ENCODE data around the gene AGBL2.
"Not testable (repeated sequence)": the region's sequence is repeated elsewhere in the genome, so short reads cannot be mapped to it uniquely, and the experiment has no call there.

Gene AGBL2, protein sequence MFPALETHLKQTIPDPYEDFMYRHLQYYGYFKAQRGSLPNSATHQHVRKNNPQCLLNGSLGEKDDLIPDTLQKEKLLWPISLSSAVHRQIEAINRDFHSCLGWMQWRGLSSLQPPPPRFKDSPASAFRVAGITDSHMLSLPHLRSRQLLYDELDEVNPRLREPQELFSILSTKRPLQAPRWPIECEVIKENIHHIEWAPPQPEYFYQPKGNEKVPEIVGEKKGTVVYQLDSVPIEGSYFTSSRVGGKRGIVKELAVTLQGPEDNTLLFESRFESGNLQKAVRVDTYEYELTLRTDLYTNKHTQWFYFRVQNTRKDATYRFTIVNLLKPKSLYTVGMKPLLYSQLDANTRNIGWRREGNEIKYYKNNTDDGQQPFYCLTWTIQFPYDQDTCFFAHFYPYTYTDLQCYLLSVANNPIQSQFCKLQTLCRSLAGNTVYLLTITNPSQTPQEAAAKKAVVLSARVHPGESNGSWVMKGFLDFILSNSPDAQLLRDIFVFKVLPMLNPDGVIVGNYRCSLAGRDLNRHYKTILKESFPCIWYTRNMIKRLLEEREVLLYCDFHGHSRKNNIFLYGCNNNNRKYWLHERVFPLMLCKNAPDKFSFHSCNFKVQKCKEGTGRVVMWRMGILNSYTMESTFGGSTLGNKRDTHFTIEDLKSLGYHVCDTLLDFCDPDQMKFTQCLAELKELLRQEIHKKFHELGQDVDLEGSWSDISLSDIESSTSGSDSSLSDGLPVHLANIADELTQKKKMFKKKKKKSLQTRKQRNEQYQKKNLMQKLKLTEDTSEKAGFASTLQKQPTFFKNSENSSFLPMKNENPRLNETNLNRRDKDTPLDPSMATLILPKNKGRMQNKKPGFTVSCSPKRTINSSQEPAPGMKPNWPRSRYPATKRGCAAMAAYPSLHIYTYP

DNA sequence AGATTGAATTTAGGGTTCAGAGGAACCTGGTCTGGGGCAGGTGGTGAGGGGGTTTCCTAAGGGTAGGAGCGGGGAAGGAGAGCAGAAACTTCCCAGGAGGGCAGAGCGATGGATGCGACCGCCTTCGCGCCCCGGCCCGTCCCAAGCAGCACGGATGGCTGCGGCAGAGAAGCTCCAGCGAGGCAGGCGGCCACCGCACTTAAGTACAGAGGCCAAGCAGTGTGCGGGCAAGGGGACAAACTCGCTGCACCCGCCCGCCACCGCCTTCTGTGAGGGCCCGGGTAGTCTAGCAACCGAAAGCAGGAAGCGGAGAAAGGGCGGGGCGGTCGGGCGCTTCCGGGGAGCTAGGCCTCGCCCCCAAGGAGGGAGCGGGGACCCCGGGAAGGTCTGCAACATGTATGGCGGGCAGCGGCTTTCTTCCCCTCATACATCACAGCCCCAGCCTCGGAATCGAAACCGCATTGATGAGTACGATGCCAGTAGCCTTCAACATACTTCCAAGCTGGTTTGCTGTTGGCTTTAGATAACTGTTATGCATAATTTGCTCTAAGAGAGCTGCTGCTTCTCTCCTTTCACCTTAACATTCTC, at the start of gene AGBL2:
Gene AGBL2, minus strand, starts transcription at position 288 of the 588 bp plus-strand sequence. CDS start 719 bp downstream, outside the sequence.
- H3K4me3 ChIP-seq (ENCODE audit: low read depth in 1 of 2, low read length in 2 of 2), result peak within 1 kb of the TSS; percentile 62 to 75
- H3K27me3 ChIP-seq (ENCODE audit: control insufficient read depth in 1 of 2, insufficient read depth in 2 of 2, low read length in 2 of 2), result no peaks in the 10 kb centered on the region
- H3K27ac ChIP-seq (ENCODE audit: low read depth, low read length), result peak within 1 kb of the TSS; percentile 60
- peak within 1 kb of the TSS; percentile 12 for H3K9ac ChIP-seq (ENCODE audit: low read length)
- no peaks in the 10 kb centered on the region for H3K9me3 ChIP-seq (ENCODE audit: low read length)
- H3K4me1 ChIP-seq (ENCODE audit: insufficient read depth, low read length), result peaks cover 6% of the 10 kb centered on the region
- peaks cover 32% of the 10 kb centered on the region for H3K36me3 ChIP-seq (ENCODE audit: insufficient read depth, low read length)

DNA sequence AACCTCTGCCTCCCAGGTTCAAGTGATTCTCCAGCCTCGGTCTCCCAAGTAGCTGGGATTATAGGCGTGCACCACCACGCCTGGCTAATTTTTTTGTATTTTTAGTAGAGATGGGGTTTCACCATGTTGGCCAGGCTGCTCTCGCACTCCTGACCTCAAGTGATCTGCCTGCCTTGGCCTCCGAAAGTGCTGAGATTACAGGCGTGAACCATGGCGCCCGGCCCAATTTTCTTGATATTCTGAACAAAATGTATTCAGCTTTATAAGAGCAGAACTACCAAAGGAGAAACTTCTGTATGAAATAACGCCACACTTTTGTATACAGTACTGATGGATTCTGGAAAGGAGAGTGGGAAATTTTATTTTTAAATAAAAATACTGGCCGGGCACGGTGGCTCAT, 44.1 kb upstream of the AGBL2 start:
- not testable (repeated sequence) for H3K27me3 ChIP-seq (ENCODE audit: control insufficient read depth in 1 of 2, insufficient read depth in 2 of 2, low read length in 2 of 2); H3K9ac ChIP-seq (ENCODE audit: low read length); H3K27ac ChIP-seq (ENCODE audit: low read depth, low read length); H3K4me1 ChIP-seq (ENCODE audit: insufficient read depth, low read length); H3K9me3 ChIP-seq (ENCODE audit: low read length); H3K4me3 ChIP-seq (ENCODE audit: low read depth in 1 of 2, low read length in 2 of 2)
- peaks cover 39% of the 10 kb centered on the region for H3K36me3 ChIP-seq (ENCODE audit: insufficient read depth, low read length)

DNA sequence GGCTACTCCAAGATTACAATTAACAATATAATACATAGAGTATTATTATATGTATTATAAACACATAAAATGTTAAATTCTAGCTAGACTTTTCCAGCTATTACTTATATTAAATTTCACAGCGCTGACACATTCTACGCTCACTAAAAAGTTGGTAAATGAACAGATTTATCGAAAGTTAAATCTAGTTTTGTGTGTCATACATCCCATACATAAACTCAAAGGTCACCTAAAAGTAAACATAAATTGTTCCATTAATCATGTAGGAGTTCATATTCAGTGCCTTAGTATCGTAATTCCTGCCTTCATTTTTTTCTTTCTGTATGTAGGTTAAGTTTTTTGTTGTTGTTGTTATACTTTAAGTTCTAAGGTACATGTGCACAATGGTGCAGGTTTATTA, 41.0 kb upstream of the AGBL2 start:
- no peaks in the 10 kb centered on the region for H3K9me3 ChIP-seq (ENCODE audit: low read length)
- no peak overlapping the region for H3K4me3 ChIP-seq (ENCODE audit: low read depth in 1 of 2, low read length in 2 of 2)
- no peak overlapping the region for H3K9ac ChIP-seq (ENCODE audit: low read length)
- H3K27ac ChIP-seq (ENCODE audit: low read depth, low read length), result no peak overlapping the region
- no peaks in the 10 kb centered on the region for H3K4me1 ChIP-seq (ENCODE audit: insufficient read depth, low read length)
- peaks cover 63% of the 10 kb centered on the region for H3K36me3 ChIP-seq (ENCODE audit: insufficient read depth, low read length)
- no peaks in the 10 kb centered on the region for H3K27me3 ChIP-seq (ENCODE audit: control insufficient read depth in 1 of 2, insufficient read depth in 2 of 2, low read length in 2 of 2)

DNA sequence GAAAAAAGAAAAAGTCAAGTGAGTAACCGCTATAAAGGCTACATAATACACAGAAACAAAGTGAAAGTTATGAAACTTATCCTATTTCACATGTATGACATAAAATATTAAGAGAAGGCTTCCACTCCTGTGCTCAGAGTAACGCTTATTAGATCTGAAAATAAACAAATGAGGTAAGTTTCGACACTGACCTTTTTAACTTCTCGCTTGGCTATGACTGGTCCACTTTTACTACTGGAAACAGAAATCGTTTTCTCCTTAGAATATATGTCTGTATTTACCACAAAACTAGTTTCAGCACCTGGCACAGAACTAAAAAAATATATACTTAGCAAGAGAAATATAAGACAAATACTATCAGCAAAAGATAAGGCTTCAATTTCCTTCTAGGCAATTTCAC, 35.6 kb upstream of the AGBL2 start:
- Histone ChIP-seq H3K4me3 (ENCODE audit: low read depth in 1 of 2, low read length in 2 of 2) (no peak overlapping the region), H3K27me3 (ENCODE audit: control insufficient read depth in 1 of 2, insufficient read depth in 2 of 2, low read length in 2 of 2) (no peaks in the 10 kb centered on the region), H3K9me3 (ENCODE audit: low read length) (no peaks in the 10 kb centered on the region), H3K36me3 (ENCODE audit: insufficient read depth, low read length) (peaks cover 72% of the 10 kb centered on the region), H3K27ac (ENCODE audit: low read depth, low read length) (no peak overlapping the region), H3K9ac (ENCODE audit: low read length) (no peak overlapping the region), H3K4me1 (ENCODE audit: insufficient read depth, low read length) (no peaks in the 10 kb centered on the region)

DNA sequence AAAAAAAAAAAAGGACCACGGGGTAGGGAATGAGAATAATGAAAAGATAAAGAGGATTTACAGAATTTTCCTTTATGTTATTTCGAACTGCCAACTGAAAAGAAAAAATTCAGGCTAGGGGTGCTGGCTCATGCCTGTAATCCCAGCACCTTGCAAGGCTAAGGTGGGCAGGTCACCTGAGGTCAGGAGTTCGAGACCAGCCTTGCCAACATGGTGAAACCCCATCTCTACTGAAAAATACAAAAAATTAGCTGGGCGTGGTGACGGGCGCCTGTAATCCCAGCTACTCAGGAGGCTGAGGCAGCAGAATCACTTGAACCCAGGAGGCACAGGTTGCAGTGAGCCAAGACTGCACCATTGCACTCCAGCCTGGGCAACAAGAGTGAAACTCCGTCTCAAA, 27.3 kb upstream of the AGBL2 start:
- not testable (repeated sequence) for H3K9ac ChIP-seq (ENCODE audit: low read length); H3K9me3 ChIP-seq (ENCODE audit: low read length); H3K27me3 ChIP-seq (ENCODE audit: control insufficient read depth in 1 of 2, insufficient read depth in 2 of 2, low read length in 2 of 2); H3K4me1 ChIP-seq (ENCODE audit: insufficient read depth, low read length); H3K27ac ChIP-seq (ENCODE audit: low read depth, low read length); H3K4me3 ChIP-seq (ENCODE audit: low read depth in 1 of 2, low read length in 2 of 2)
- peaks cover 67% of the 10 kb centered on the region for H3K36me3 ChIP-seq (ENCODE audit: insufficient read depth, low read length)

DNA sequence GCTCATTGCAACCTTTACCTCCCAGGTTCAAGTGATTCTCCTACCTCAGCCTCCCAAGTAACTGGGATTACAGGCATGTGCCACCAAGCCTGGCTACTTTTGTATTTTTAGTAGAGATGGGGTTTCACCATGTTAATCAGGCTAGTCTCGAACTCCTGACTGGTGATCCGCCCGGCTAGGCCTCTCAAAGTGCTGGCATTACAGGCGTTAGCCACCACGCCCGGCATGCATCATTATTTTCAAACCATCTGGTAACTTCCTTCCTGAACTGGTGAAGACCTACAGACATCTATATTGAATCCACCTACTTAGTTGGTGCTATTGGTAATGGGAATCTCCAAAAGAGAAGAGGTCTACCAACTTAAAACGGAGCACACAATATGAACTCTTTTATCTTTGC, 22.6 kb upstream of the AGBL2 start:
- not testable (repeated sequence) for H3K9ac ChIP-seq (ENCODE audit: low read length); H3K27ac ChIP-seq (ENCODE audit: low read depth, low read length); H3K4me1 ChIP-seq (ENCODE audit: insufficient read depth, low read length); H3K9me3 ChIP-seq (ENCODE audit: low read length); H3K4me3 ChIP-seq (ENCODE audit: low read depth in 1 of 2, low read length in 2 of 2); H3K27me3 ChIP-seq (ENCODE audit: control insufficient read depth in 1 of 2, insufficient read depth in 2 of 2, low read length in 2 of 2)
- peaks cover 58% of the 10 kb centered on the region for H3K36me3 ChIP-seq (ENCODE audit: insufficient read depth, low read length)

DNA sequence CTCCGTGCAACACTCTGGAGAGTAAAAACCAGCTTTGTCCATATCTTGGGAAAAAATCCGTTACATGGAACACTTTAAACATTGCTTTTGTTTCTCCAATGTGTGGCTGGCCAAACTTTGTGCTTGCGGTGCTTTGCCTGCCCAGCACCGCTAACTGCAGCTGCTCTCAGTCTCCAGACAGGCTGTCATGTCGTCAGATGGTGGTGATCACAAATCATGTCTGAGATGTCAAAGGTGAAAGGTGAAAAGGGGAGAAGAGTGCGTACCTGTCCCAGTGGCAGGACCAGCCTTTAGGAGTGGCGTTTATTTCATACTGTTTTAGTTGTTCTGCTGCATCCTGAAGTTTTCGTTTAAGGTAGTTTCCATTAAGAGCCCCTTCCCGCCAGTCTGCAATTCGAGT, 17.1 kb upstream of the AGBL2 start:
- Histone ChIP-seq H3K4me3 (ENCODE audit: low read depth in 1 of 2, low read length in 2 of 2) (no peak overlapping the region), H3K9me3 (ENCODE audit: low read length) (no peaks in the 10 kb centered on the region), H3K27me3 (ENCODE audit: control insufficient read depth in 1 of 2, insufficient read depth in 2 of 2, low read length in 2 of 2) (no peaks in the 10 kb centered on the region), H3K36me3 (ENCODE audit: insufficient read depth, low read length) (peaks cover 88% of the 10 kb centered on the region), H3K4me1 (ENCODE audit: insufficient read depth, low read length) (no peaks in the 10 kb centered on the region), H3K27ac (ENCODE audit: low read depth, low read length) (no peak overlapping the region), H3K9ac (ENCODE audit: low read length) (no peak overlapping the region)

DNA sequence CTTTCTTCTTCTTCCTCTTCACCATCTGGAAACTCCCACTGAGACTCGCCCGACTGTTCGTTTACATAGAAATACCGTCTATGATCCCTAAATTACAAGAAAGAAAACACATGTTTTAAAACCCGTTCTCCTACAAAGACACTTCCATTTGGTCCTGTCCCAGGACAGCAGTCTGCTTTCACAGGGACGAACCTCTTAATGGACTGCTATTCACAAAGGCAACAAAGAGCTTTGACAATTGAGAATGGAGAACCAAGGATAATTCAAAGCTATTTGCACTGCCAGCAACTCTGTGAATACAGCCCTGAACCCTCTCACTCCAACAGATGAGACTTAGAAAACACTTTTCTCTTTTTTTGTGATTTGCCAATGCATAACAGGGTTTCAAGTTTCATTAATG, 16.3 kb upstream of the AGBL2 start:
- Histone ChIP-seq H3K36me3 (ENCODE audit: insufficient read depth, low read length) (peaks cover 85% of the 10 kb centered on the region), H3K9me3 (ENCODE audit: low read length) (no peaks in the 10 kb centered on the region), H3K4me3 (ENCODE audit: low read depth in 1 of 2, low read length in 2 of 2) (no peak overlapping the region), H3K27me3 (ENCODE audit: control insufficient read depth in 1 of 2, insufficient read depth in 2 of 2, low read length in 2 of 2) (no peaks in the 10 kb centered on the region), H3K27ac (ENCODE audit: low read depth, low read length) (no peak overlapping the region), H3K4me1 (ENCODE audit: insufficient read depth, low read length) (no peaks in the 10 kb centered on the region), H3K9ac (ENCODE audit: low read length) (no peak overlapping the region)

DNA sequence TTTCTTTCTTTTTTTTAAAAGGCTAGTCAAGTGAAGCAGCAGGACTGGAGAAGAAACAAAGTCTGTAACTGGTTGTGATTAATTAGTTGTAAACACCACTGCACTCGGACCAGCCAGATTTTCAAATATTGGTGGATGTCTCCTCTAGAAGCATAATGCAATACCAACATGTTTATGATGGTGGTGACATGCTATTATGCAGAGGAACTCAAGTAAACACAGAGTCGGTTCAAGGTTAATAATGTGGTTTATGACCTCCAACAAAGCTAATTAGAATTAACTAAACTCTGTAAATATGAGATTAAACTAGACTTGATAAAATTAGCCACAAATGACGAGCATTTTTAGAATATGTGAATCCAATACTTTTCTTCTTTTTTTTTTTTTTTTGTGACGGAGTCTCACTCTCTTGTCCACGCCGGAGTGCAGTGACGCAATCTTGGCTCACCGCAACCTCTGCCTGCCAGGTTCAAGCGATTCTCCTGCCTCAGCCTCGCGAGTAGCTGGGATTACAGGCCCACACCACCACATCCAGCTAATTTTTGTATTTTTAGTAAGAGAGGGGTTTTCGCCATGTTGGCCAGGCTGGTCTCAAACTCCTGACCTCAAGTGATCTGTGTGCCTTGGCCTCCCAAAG, 11.8 kb upstream of the AGBL2 start:
- Histone ChIP-seq H3K36me3 (ENCODE audit: insufficient read depth, low read length) (peaks cover 75% of the 10 kb centered on the region), H3K9me3 (ENCODE audit: low read length) (no peaks in the 10 kb centered on the region), H3K27me3 (ENCODE audit: control insufficient read depth in 1 of 2, insufficient read depth in 2 of 2, low read length in 2 of 2) (no peaks in the 10 kb centered on the region), H3K9ac (ENCODE audit: low read length) (no peak overlapping the region), H3K4me3 (ENCODE audit: low read depth in 1 of 2, low read length in 2 of 2) (no peak overlapping the region), H3K4me1 (ENCODE audit: insufficient read depth, low read length) (no peaks in the 10 kb centered on the region), H3K27ac (ENCODE audit: low read depth, low read length) (no peak overlapping the region)

DNA sequence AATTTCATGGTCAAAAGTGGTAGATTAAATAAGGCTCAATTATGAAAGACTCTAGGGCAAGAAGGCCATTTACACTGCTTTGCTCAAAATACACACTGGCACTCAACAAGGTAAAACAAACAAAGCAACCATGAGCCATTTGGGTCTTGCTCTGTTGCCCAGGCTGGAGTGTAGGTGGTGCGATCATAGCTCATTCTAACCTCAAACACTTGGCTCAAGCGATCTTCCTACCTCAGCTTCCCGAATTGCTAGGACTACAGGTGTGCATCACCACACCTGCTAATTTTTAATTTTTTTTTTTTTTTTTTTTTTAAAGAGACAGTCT, 10.9 kb upstream of the AGBL2 start:
- no peaks in the 10 kb centered on the region for H3K27me3 ChIP-seq (ENCODE audit: control insufficient read depth in 1 of 2, insufficient read depth in 2 of 2, low read length in 2 of 2)
- H3K4me1 ChIP-seq (ENCODE audit: insufficient read depth, low read length), result no peaks in the 10 kb centered on the region
- H3K9me3 ChIP-seq (ENCODE audit: low read length), result no peaks in the 10 kb centered on the region
- no peak overlapping the region for H3K4me3 ChIP-seq (ENCODE audit: low read depth in 1 of 2, low read length in 2 of 2)
- H3K9ac ChIP-seq (ENCODE audit: low read length), result no peak overlapping the region
- no peak overlapping the region for H3K27ac ChIP-seq (ENCODE audit: low read depth, low read length)
- H3K36me3 ChIP-seq (ENCODE audit: insufficient read depth, low read length), result peaks cover 67% of the 10 kb centered on the region

DNA sequence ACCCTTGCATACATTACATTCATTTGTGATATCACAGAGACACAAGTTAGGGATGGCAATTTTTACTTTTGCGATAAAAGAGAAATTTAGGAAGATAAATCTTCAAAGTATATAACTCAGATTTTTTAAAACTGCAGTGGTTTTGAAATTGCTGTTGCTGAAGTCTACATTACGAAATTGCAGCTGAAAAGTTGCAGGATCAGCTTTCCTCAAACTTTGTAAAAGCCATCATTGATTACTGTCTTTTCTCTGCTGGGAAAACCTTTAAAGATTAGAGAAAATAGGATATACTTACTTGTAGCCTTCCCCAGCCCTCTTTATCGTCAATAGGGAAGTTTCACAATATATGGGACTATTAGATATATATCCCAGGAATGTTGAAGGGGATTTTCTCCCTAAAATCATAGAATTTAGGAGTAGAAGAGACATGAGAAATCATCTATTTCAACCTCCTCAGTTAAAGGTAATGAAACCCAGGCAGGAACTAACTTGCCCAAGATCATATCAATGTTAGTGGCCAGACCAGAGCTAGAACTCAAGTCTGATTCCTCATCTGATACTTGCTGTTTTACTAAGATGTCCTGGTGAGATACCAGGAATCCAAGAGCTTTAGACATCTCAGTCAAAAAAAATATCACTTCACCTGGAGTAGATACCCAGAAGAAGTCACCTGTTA, 10.4 kb upstream of the AGBL2 start:
- no peaks in the 10 kb centered on the region for H3K4me1 ChIP-seq (ENCODE audit: insufficient read depth, low read length)
- H3K4me3 ChIP-seq (ENCODE audit: low read depth in 1 of 2, low read length in 2 of 2), result no peak overlapping the region
- H3K27me3 ChIP-seq (ENCODE audit: control insufficient read depth in 1 of 2, insufficient read depth in 2 of 2, low read length in 2 of 2), result no peaks in the 10 kb centered on the region
- peaks cover 62% of the 10 kb centered on the region for H3K36me3 ChIP-seq (ENCODE audit: insufficient read depth, low read length)
- no peak overlapping the region for H3K27ac ChIP-seq (ENCODE audit: low read depth, low read length)
- no peaks in the 10 kb centered on the region for H3K9me3 ChIP-seq (ENCODE audit: low read length)
- H3K9ac ChIP-seq (ENCODE audit: low read length), result no peak overlapping the region

Measured in muscle layer of colon (tissue), 2 donors.